Activated T-cell treated with anti-CD3 and anti-CD28 coated beads for 1 hour (primary cell): Measurements from ENCODE around the gene TTC29.
"Not testable (repeated sequence)": the region's sequence is repeated elsewhere in the genome, so short reads cannot be mapped to it uniquely, and the experiment has no call there.

ENCODE experiments used
- DNase-seq: peaks from one replicate; pipeline ENCODE4 v3.0.0-alpha.2; 2020; ENCODE audit warnings: low read depth

Gene TTC29

DNA sequence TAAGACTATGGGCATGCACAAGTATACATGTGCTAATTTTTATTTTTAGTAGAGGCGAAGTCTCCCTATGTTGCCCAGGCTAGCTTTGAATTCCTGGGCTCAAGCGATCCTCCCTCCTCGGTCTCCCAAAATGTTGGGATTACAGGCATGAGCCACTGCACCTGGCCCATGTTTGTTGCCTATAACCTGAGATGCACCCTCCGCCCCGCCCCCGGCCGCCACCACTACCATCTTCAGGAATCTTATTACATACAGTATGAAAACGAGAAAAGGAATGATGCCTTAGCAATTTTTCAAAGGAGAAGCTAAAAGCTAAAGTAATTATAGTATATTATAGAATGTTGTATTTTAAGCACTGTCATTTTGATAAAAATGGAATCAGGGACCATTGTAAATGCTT lies 245.8 kb downstream of the TTC29 start:
- DNase-seq: no peak

DNA sequence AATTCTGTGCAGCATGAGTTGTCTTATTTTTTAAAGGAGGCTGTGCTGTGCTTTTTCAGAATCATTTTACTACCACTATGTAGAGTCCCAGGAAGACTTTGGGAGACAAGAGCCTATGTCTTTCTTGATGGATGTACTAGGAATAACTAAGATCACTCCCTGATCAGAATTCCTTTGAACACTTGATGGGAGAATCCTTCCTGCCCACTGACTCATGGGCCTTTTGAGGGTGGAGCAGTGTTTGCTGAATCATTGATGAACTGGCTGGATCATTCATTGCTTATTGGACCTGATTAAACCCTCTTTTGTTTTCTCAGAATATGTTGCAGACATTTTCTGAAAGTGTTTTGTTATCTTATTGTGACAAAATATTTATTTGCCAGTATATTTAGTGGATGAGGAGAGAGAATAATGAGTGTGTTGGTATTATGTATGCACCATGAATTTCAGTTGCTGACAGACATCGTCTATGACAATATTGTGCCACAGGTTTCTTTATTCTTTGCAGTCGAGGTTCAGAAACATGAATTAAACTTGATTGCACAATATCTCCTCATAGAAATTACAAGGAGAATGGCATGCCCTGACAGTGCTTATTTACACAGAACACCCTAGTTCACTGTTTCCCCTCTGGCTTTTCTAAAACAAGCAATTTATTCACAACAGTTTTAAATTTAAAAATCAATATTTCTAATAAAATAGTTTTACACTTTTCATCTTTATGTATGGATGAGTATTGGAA lies 270.7 kb downstream of the TTC29 start:
- DNase-seq: no peak

DNA sequence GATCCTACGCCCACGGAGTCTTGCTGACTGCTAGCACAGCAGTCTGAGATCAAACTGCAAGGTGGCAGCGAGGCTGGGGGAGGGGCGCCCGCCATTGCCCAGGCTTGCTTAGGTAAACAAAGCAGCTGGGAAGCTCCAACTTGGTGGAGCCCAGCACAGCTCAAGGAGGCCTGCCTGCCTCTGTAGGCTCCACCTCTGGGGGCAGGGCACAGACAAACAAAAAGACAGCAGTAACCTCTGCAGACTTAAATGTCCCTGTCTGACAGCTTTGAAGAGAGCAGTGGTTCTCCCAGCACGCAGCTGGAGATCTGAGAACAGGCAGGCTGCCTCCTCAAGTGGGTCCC lies 281.7 kb downstream of the TTC29 start:
- not testable (repeated sequence) for DNase-seq

DNA sequence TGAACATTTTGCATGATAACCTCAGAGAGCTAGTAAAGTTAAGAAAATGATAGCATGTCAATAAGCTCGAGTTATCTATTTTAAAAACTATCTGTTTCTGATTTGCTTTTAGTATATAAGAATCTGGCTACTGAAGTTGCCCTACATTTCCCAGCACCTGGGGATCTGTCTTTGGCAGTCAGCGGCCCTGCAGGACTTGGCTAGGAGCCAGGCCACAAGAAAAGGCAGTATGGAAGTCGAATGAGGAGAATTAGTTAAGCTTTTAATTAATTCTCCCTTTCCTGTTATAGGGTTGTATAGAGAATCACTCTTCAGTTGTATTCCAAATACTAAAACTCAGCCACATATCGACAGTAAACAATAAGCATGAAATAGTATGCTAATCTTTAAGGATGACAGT lies 284.3 kb downstream of the TTC29 start:
- no peak for DNase-seq
